ENCODE results near the gene PLAGL2. TPM values are rescaled to one million over a fixed set of nuclear protein-coding genes. Genes with fewer than 3 reads are reported as not detected.

The PLAGL2 gene
- total and polyA plus RNA-seq, 2 experiments from 2014 or later: 13.2 to 28.2 TPM

DNA sequence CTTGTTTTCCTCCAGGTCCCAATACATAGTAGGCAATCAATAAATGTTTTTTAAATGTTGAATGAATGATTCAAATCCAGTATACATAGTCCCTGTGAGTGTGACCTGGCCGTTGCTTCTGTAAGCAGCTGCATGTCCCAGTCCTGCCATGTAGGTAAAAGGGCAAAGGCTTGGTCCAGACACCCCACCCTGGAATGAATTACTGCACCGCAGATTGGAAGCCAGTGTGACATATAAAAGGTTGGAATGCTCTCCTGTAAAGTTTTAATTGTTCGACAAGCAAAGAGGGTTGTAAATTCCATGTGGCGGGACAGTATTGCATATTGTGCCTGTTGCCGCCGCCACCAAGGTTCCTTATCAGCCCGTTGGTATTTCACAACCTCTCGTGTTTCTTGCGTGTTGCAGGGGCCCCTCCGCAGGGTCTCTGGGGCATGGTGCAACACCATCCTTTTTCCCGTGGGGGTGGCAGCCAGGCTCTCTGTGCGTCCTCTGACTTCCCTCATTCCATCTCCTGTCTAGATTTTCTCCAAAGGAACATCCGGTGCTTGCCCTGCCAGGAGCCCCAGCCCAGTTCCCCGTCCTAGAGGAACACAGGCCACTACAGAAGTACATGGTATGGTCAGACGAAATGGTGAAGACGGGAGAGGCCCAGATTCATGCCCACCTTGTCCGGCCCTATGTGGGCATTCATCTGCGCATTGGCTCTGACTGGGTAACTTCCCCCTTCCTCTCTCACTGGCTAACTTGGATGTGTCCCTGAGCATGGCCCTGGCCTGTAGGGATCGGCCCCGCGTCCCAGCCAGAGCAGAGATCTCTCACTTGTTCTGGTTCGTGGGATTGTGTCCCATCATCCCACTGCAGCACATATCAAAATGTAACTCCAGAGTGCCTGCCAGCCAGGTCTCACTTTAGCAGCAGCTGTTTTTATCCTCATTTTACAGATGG lies 20.5 kb upstream of the PLAGL2 start:
- Histone ChIP-seq H3K79me2 (replicated peaks; ENCODE audit: insufficient read depth) (0 out of 2 replicates have a peak, but pooled peaks cover 3% of the 10 kb centered on the region), H3K4me1 (ENCODE audit: insufficient read depth) (no peaks in the 10 kb centered on the region), H3K36me3 (ENCODE audit: insufficient read depth) (peaks cover 48% of the 10 kb centered on the region), H3K27ac (ENCODE audit: low read depth) (0 out of 2 replicates have a peak overlapping the region, but pooled peaks have one; percentile 32), H4K20me1 (replicated peaks; ENCODE audit: insufficient read depth) (peaks cover 26% of the 10 kb centered on the region), H3K4me3 (no peak overlapping the region), H3K27me3 (ENCODE audit: insufficient read depth) (no peaks in the 10 kb centered on the region), H2AFZ (no peak overlapping the region), H3K9me2 (ENCODE audit: insufficient read depth) (no peaks in the 10 kb centered on the region), H3K4me2 (no peak overlapping the region), H3F3A (replicated peaks; ENCODE audit: low read depth) (0 out of 2 replicates have a peak, but pooled peaks cover 4% of the 10 kb centered on the region)
- 0 out of 2 replicates have a peak overlapping the region, but pooled peaks have one; percentile 41 for H3K27ac Mint-ChIP-seq
- TF ChIP-seq, protein P1, sequence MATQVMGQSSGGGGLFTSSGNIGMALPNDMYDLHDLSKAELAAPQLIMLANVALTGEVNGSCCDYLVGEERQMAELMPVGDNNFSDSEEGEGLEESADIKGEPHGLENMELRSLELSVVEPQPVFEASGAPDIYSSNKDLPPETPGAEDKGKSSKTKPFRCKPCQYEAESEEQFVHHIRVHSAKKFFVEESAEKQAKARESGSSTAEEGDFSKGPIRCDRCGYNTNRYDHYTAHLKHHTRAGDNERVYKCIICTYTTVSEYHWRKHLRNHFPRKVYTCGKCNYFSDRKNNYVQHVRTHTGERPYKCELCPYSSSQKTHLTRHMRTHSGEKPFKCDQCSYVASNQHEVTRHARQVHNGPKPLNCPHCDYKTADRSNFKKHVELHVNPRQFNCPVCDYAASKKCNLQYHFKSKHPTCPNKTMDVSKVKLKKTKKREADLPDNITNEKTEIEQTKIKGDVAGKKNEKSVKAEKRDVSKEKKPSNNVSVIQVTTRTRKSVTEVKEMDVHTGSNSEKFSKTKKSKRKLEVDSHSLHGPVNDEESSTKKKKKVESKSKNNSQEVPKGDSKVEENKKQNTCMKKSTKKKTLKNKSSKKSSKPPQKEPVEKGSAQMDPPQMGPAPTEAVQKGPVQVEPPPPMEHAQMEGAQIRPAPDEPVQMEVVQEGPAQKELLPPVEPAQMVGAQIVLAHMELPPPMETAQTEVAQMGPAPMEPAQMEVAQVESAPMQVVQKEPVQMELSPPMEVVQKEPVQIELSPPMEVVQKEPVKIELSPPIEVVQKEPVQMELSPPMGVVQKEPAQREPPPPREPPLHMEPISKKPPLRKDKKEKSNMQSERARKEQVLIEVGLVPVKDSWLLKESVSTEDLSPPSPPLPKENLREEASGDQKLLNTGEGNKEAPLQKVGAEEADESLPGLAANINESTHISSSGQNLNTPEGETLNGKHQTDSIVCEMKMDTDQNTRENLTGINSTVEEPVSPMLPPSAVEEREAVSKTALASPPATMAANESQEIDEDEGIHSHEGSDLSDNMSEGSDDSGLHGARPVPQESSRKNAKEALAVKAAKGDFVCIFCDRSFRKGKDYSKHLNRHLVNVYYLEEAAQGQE (IDR thresholded peaks at IDR 0.05; ENCODE audit: unreplicated experiment): no peak
- no peak for TF ChIP-seq NANOG (IDR thresholded peaks at IDR 0.05; ENCODE audit: borderline replicate concordance)
- TF ChIP-seq STAT1 (IDR thresholded peaks at IDR 0.05; ENCODE audit: unreplicated experiment): no peak
- TF ChIP-seq, protein P2, sequence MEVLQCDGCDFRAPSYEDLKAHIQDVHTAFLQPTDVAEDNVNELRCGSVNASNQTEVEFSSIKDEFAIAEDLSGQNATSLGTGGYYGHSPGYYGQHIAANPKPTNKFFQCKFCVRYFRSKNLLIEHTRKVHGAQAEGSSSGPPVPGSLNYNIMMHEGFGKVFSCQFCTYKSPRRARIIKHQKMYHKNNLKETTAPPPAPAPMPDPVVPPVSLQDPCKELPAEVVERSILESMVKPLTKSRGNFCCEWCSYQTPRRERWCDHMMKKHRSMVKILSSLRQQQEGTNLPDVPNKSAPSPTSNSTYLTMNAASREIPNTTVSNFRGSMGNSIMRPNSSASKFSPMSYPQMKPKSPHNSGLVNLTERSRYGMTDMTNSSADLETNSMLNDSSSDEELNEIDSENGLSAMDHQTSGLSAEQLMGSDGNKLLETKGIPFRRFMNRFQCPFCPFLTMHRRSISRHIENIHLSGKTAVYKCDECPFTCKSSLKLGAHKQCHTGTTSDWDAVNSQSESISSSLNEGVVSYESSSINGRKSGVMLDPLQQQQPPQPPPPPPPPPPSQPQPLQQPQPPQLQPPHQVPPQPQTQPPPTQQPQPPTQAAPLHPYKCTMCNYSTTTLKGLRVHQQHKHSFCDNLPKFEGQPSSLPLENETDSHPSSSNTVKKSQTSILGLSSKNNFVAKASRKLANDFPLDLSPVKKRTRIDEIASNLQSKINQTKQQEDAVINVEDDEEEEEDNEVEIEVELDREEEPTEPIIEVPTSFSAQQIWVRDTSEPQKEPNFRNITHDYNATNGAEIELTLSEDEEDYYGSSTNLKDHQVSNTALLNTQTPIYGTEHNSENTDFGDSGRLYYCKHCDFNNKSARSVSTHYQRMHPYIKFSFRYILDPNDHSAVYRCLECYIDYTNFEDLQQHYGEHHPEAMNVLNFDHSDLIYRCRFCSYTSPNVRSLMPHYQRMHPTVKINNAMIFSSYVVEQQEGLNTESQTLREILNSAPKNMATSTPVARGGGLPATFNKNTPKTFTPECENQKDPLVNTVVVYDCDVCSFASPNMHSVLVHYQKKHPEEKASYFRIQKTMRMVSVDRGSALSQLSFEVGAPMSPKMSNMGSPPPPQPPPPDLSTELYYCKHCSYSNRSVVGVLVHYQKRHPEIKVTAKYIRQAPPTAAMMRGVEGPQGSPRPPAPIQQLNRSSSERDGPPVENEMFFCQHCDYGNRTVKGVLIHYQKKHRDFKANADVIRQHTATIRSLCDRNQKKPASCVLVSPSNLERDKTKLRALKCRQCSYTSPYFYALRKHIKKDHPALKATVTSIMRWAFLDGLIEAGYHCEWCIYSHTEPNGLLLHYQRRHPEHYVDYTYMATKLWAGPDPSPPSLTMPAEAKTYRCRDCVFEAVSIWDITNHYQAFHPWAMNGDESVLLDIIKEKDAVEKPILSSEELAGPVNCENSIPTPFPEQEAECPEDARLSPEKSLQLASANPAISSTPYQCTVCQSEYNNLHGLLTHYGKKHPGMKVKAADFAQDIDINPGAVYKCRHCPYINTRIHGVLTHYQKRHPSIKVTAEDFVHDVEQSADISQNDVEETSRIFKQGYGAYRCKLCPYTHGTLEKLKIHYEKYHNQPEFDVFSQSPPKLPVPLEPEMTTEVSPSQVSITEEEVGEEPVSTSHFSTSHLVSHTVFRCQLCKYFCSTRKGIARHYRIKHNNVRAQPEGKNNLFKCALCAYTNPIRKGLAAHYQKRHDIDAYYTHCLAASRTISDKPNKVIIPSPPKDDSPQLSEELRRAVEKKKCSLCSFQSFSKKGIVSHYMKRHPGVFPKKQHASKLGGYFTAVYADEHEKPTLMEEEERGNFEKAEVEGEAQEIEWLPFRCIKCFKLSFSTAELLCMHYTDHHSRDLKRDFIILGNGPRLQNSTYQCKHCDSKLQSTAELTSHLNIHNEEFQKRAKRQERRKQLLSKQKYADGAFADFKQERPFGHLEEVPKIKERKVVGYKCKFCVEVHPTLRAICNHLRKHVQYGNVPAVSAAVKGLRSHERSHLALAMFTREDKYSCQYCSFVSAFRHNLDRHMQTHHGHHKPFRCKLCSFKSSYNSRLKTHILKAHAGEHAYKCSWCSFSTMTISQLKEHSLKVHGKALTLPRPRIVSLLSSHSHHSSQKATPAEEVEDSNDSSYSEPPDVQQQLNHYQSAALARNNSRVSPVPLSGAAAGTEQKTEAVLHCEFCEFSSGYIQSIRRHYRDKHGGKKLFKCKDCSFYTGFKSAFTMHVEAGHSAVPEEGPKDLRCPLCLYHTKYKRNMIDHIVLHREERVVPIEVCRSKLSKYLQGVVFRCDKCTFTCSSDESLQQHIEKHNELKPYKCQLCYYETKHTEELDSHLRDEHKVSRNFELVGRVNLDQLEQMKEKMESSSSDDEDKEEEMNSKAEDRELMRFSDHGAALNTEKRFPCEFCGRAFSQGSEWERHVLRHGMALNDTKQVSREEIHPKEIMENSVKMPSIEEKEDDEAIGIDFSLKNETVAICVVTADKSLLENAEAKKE (CRISPR knock-in tag; IDR thresholded peaks at IDR 0.05): no peak
- TF ChIP-seq CREB1 (CRISPR knock-in tag; IDR thresholded peaks at IDR 0.05; ENCODE audit: low read depth): no peak
- no peak overlapping the region for H3K4me3 Mint-ChIP-seq
- no peaks in the 10 kb centered on the region for H3K9me3 Mint-ChIP-seq
- DNase-seq (ENCODE audit: low spot score): no peak
- no peaks in the 10 kb centered on the region for H3K4me1 Mint-ChIP-seq
- no peak for ATAC-seq
- no peaks in the 10 kb centered on the region for H3K27me3 Mint-ChIP-seq (ENCODE audit: insufficient read depth, low read depth, poor library complexity)
- H3K36me3 Mint-ChIP-seq (ENCODE audit: low read depth): peaks cover 46% of the 10 kb centered on the region

Measured in GM23338 (cell line).